AG09319 (cell line): ENCODE measurements around the gene JARID2.

Experiments used
- DNase-seq: peaks from one replicate; pipeline ENCODE4 v3.0.0-alpha.2; 2010; ENCODE audit warnings: low read depth; ENCODE audit errors: extremely low read depth
- CTCF ChIP-seq: IDR thresholded peaks from 2 replicates; pipeline ENCODE4 v1.5.1; 2011; ENCODE audit warnings: low read depth, mild to moderate bottlenecking, inconsistent platforms, low read length, moderate library complexity

Gene JARID2

GRCh38 chr6:15346315-15346714 lies 100.4 kb downstream of the JARID2 start:
- DNase-seq = no peak
- no peak for TF ChIP-seq CTCF

DNA sequence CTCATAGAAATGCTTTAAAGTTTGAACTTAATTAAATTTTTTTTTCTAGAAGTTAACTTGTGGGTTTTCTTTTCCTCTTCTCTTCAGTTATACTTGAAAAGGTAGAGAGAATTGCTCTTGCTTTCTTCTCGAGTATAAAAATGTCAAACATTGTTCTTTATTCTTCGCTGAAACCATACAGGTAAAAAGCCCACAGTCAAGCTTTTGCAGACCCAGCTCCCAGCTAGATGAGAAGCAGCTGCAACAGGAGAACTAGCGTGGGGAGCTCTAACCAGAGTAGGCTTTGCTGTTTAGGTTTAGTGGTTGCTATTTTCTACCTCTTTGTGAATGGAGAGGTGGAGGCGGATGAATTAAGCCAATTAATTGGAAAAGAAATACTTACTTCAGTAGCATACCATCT lies 102.7 kb downstream of the JARID2 start:
- DNase-seq = no peak
- TF ChIP-seq CTCF = no peak

GRCh38 chr6:15349379-15349778 lies 103.5 kb downstream of the JARID2 start:
- TF ChIP-seq CTCF = no peak
- DNase-seq = no peak

DNA sequence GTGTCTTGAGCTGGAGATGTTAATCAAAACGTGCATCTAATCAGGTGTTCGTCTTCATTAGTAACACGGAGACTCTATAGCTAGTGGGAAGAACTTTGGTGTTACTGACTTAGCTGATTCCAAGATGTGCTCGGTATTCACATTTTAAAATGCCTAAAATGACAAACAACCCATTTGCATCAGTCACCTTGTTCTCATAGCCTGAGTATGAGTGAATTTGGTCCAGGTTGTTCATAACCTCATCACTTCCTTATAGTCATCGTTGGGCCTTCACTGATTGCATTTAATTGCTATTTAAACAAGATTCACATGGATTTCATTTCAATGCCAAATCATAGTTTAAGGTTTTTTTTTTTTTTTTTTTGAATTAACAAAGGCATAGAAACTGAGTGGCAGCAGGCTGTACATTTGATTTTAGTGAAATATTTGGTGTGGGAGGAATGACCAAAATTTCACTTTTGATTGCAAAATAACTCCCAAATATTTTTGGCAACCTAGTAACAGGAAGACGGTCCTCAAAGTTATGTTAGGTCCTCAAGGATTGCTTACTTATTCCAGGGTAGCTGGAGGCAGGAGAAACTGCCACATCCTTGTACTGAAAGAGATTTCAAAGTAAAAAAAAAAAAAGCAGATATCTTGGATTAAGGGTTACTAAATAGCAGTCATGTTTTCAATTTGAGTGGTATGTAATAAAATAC lies 104.7 kb downstream of the JARID2 start:
- TF ChIP-seq CTCF = no peak
- no peak for DNase-seq

DNA sequence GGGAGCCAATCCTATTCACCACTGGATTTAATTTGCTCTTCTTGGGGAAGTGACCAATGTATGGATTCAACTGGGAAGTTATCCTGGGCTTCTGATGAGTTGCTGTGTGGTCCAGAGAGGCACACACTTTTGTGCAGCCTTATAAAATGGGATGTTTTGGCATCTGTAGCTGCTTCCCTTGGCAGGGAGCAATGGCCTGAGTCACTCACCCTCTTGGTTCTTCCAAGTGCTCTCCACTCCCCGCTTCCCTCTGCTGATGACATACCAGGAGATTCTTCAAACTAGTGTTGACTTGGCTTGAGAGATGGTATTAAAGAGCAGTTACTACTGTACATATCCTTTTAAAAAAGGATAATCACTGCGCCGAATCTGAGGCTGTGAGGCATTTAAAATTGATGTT lies 105.8 kb downstream of the JARID2 start:
- peak; percentile 66 for DNase-seq
- no peak for TF ChIP-seq CTCF

GRCh38 chr6:15352220-15352619 lies 106.4 kb downstream of the JARID2 start:
- no peak for TF ChIP-seq CTCF
- no peak for DNase-seq

GRCh38 chr6:15352845-15353244 lies 107.0 kb downstream of the JARID2 start:
- no peak for DNase-seq
- TF ChIP-seq CTCF = no peak
